ENCODE measurements around the gene CORO7.

Gene CORO7

GRCh38 chr16:4362476-4363135 is 53.8 kb downstream of the CORO7 start:
- Histone ChIP-seq H2AFZ (ENCODE audit: low read depth, low read length) (no peak overlapping the region), H3K9ac (ENCODE audit: low read length) (no peak overlapping the region), H3K9me3 (ENCODE audit: insufficient read depth, low read length) (no peaks in the 10 kb centered on the region), H3K27me3 (ENCODE audit: low read depth, low read length) (no peaks in the 10 kb centered on the region), H3K27ac (ENCODE audit: low read length) (no peak overlapping the region), H4K20me1 (ENCODE audit: insufficient read depth, low read length) (no peaks in the 10 kb centered on the region), H3K4me2 (ENCODE audit: low read length) (no peak overlapping the region), H3K79me2 (ENCODE audit: low read length) (no peaks in the 10 kb centered on the region), H3K4me3 (ENCODE audit: low read length) (no peak overlapping the region), H3K4me1 (ENCODE audit: low read length) (no peaks in the 10 kb centered on the region), H3K36me3 (replicated peaks; ENCODE audit: low read depth, low read length) (peaks cover 4% of the 10 kb centered on the region)
- TF ChIP-seq CTCF (IDR thresholded peaks at IDR 0.05; ENCODE audit: low read depth, low read length) (no peak), EZH2phosphoT487 (IDR thresholded peaks at IDR 0.05; ENCODE audit: low read depth) (no peak)

GRCh38 chr16:4361944-4362311 is 54.5 kb downstream of the CORO7 start:
- Histone ChIP-seq H4K20me1 (ENCODE audit: insufficient read depth, low read length) (no peaks in the 10 kb centered on the region), H3K36me3 (replicated peaks; ENCODE audit: low read depth, low read length) (peaks cover 4% of the 10 kb centered on the region), H3K4me3 (ENCODE audit: low read length) (no peak overlapping the region), H3K27ac (ENCODE audit: low read length) (no peak overlapping the region), H3K27me3 (ENCODE audit: low read depth, low read length) (no peaks in the 10 kb centered on the region), H3K9me3 (ENCODE audit: insufficient read depth, low read length) (no peaks in the 10 kb centered on the region), H3K4me2 (ENCODE audit: low read length) (no peak overlapping the region), H3K9ac (ENCODE audit: low read length) (no peak overlapping the region), H2AFZ (ENCODE audit: low read depth, low read length) (no peak overlapping the region), H3K79me2 (ENCODE audit: low read length) (no peaks in the 10 kb centered on the region), H3K4me1 (ENCODE audit: low read length) (no peaks in the 10 kb centered on the region)
- TF ChIP-seq EZH2phosphoT487 (IDR thresholded peaks at IDR 0.05; ENCODE audit: low read depth) (no peak), CTCF (IDR thresholded peaks at IDR 0.05; ENCODE audit: low read depth, low read length) (no peak)

GRCh38 chr16:4361033-4361943 is 55.1 kb downstream of the CORO7 start:
- TF ChIP-seq EZH2phosphoT487 (IDR thresholded peaks at IDR 0.05; ENCODE audit: low read depth) (no peak), CTCF (IDR thresholded peaks at IDR 0.05; ENCODE audit: low read depth, low read length) (no peak)
- H3K4me2 ChIP-seq (ENCODE audit: low read length) = no peak overlapping the region

GRCh38 chr16:4360538-4361021 is 55.8 kb downstream of the CORO7 start:
- H3K27ac ChIP-seq (ENCODE audit: low read length) = no peak overlapping the region
- H2AFZ ChIP-seq (ENCODE audit: low read depth, low read length) = no peak overlapping the region
- no peaks in the 10 kb centered on the region for H3K4me1 ChIP-seq (ENCODE audit: low read length)
- H3K9me3 ChIP-seq (ENCODE audit: insufficient read depth, low read length) = no peaks in the 10 kb centered on the region
- H3K36me3 ChIP-seq (replicated peaks; ENCODE audit: low read depth, low read length) = peaks cover 4% of the 10 kb centered on the region
- H3K27me3 ChIP-seq (ENCODE audit: low read depth, low read length) = no peaks in the 10 kb centered on the region
- H4K20me1 ChIP-seq (ENCODE audit: insufficient read depth, low read length) = no peaks in the 10 kb centered on the region
- H3K4me2 ChIP-seq (ENCODE audit: low read length) = no peak overlapping the region
- no peak for TF ChIP-seq CTCF (IDR thresholded peaks at IDR 0.05; ENCODE audit: low read depth, low read length)
- no peak for TF ChIP-seq EZH2phosphoT487 (IDR thresholded peaks at IDR 0.05; ENCODE audit: low read depth)
- no peak overlapping the region for H3K4me3 ChIP-seq (ENCODE audit: low read length)
- H3K79me2 ChIP-seq (ENCODE audit: low read length) = no peaks in the 10 kb centered on the region
- H3K9ac ChIP-seq (ENCODE audit: low read length) = no peak overlapping the region

More at GRCh38 chr16:4361033-4361943, 55.1 kb downstream of the CORO7 start:
- Histone ChIP-seq H3K36me3 (replicated peaks; ENCODE audit: low read depth, low read length) (peaks cover 4% of the 10 kb centered on the region), H3K9me3 (ENCODE audit: insufficient read depth, low read length) (no peaks in the 10 kb centered on the region), H2AFZ (ENCODE audit: low read depth, low read length) (no peak overlapping the region), H3K27ac (ENCODE audit: low read length) (no peak overlapping the region), H4K20me1 (ENCODE audit: insufficient read depth, low read length) (no peaks in the 10 kb centered on the region), H3K9ac (ENCODE audit: low read length) (no peak overlapping the region), H3K4me3 (ENCODE audit: low read length) (no peak overlapping the region), H3K79me2 (ENCODE audit: low read length) (no peaks in the 10 kb centered on the region), H3K4me1 (ENCODE audit: low read length) (no peaks in the 10 kb centered on the region), H3K27me3 (ENCODE audit: low read depth, low read length) (no peaks in the 10 kb centered on the region)

Data from OCI-LY3 (cell line).